Panc1 (cell line): Measurements from ENCODE around the gene XRCC6. TPM values are rescaled to one million over a fixed set of nuclear protein-coding genes. Genes with fewer than 3 reads are reported as not detected.
A peak's percentile ranks its signal among the peaks of the same experiment; 100 is the strongest.
"Not testable (repeated sequence)": the region's sequence is repeated elsewhere in the genome, so short reads cannot be mapped to it uniquely, and the experiment has no call there.

Source experiments
- ATAC-seq: fragments of 200-7000 bp; cut with Tn5 transposase; 2 replicates; pipeline ENCODE4 v1.9.1; 2020; ENCODE audit warnings: mild to moderate bottlenecking, moderate library complexity
- BruUV-seq: library from RNA; stranded (reverse); fragments of 400-500 nt; replicated peaks from 2 replicates; lab custom pipeline; 2021; lab: Mats Ljungman, UMichigan
- CTCF ChIA-PET: fragments of 300-600 bp; sonication (Branson Sonifier 250); formaldehyde crosslinking; loops from one replicate; lab custom pipeline; 2022; ENCODE audit warnings: antibody characterized with exemption; lab: Charles Lee
- POLR2A ChIA-PET: fragments of 300-600 bp; sonication (Branson Sonifier 250); formaldehyde crosslinking; loops from one replicate; lab custom pipeline; 2022; ENCODE audit warnings: antibody characterized with exemption; lab: Charles Lee
- DNase-seq: peaks from one replicate; pipeline ENCODE4 v3.0.0-alpha.2; 2010; ENCODE audit warnings: low read depth, low spot score
- H3K27ac ChIP-seq: 2 replicates; pipeline ENCODE4 v1.5.1; 2011; ENCODE audit warnings: mild to moderate bottlenecking, low read length, inconsistent platforms
- H3K27me3 ChIP-seq: fragments of 200-500 bp; sonication (Bioruptor generic); 2 replicates; pipeline ENCODE4 v1.6.0; 2014; ENCODE audit warnings: low read length, inconsistent platforms; ENCODE audit not compliant: control insufficient read depth, insufficient read depth
- H3K36me3 ChIP-seq: fragments of 200-500 bp; sonication (Bioruptor generic); 2 replicates; pipeline ENCODE4 v1.5.1; 2014; ENCODE audit warnings: inconsistent platforms, mild to moderate bottlenecking, low read length, moderate library complexity; ENCODE audit not compliant: control insufficient read depth, insufficient read depth
- H3K4me1 ChIP-seq: 2 replicates; pipeline ENCODE4 v1.5.1; 2011; ENCODE audit warnings: inconsistent platforms, mild to moderate bottlenecking, low read length, moderate library complexity; ENCODE audit not compliant: control insufficient read depth, insufficient read depth
- H3K4me3 ChIP-seq, 2 experiments: 2 replicates each; pipeline ENCODE4 v1.5.1; 2011 to 2012; ENCODE audit warnings: low read depth in 2 of 2, low read length in 2 of 2, mild to moderate bottlenecking in 2 of 2, inconsistent platforms in 1 of 2, moderate library complexity in 1 of 2
- H3K9me3 ChIP-seq: fragments of 200-500 bp; sonication (Bioruptor generic); 2 replicates; pipeline ENCODE4 v1.5.1; 2014; ENCODE audit warnings: low read depth, mild to moderate bottlenecking, inconsistent platforms, low read length, moderate library complexity; ENCODE audit not compliant: control insufficient read depth, insufficient read depth
- POLR2AphosphoS5 ChIP-seq: IDR thresholded peaks from 2 replicates; pipeline ENCODE4 v1.6.1; 2012; ENCODE audit warnings: mild to moderate bottlenecking, low read depth, low read length, moderate library complexity
- SIN3A ChIP-seq: IDR thresholded peaks from 2 replicates; pipeline ENCODE4 v1.6.1; 2012; ENCODE audit warnings: low read depth, mild to moderate bottlenecking, low read length, moderate library complexity, borderline replicate concordance; ENCODE audit not compliant: insufficient read depth
- TCF7L2 ChIP-seq: IDR thresholded peaks from 2 replicates; pipeline ENCODE4 v1.6.1; 2011; ENCODE audit warnings: mild to moderate bottlenecking, low read depth, low read length, inconsistent platforms
- in situ Hi-C: cut with HindIII; loops from 2 replicates; pipeline ENCODE4 v1.10.0; 2016; ENCODE audit warnings: low sequenced_read_pairs, low pct_unique_long_range_greater_than_20kb
- intact Hi-C: fragments of 100-400 bp; cut with micrococcal nuclease; formaldehyde crosslinking; loops from one replicate; pipeline ENCODE4 v1.10.0; 2022; ENCODE audit not compliant: unreplicated experiment
- total RNA-seq: library from RNA; stranded (reverse); gene quantifications from one replicate; pipeline ENCODE4 v1.2.1, GENCODE V29; 2021; ENCODE audit not compliant: unreplicated experiment
- TF ChIP-seq, protein P1 (sequence below): fragments of 450-650 bp; IDR thresholded peaks from 2 replicates; pipeline ENCODE4 v1.5.1; 2017; ENCODE audit warnings: mild to moderate bottlenecking
- TF ChIP-seq, protein P2 (sequence below), 2 experiments: IDR thresholded peaks; 2 replicates each; pipeline ENCODE4 v1.6.1; 2011 to 2012; ENCODE audit warnings: low read depth in 2 of 2, control low read depth in 1 of 2, low read length in 1 of 2, mild to moderate bottlenecking in 1 of 2, moderate library complexity in 1 of 2; ENCODE audit not compliant: insufficient read depth in 1 of 2

XRCC6 gene
- total RNA-seq, 1 experiment from 2014 or later: 287 TPM

DNA sequence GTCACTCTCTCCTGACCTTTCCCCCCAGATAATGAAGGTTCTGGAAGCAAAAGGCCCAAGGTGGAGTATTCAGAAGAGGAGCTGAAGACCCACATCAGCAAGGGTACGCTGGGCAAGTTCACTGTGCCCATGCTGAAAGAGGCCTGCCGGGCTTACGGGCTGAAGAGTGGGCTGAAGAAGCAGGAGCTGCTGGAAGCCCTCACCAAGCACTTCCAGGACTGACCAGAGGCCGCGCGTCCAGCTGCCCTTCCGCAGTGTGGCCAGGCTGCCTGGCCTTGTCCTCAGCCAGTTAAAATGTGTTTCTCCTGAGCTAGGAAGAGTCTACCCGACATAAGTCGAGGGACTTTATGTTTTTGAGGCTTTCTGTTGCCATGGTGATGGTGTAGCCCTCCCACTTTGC, 42.5 kb downstream of the XRCC6 start:
- H3K4me3 ChIP-seq, BruUV-seq, intact Hi-C loops, CTCF ChIA-PET, H3K4me1 ChIP-seq, POLR2A ChIA-PET, H3K27me3 ChIP-seq, in situ Hi-C loops, H3K9me3 ChIP-seq, DNase-seq, H3K27ac ChIP-seq, ATAC-seq: not testable (repeated sequence)
- peaks cover 15% of the 10 kb centered on the region; the same call in 1 of the 2 replicates for H3K36me3 ChIP-seq

DNA sequence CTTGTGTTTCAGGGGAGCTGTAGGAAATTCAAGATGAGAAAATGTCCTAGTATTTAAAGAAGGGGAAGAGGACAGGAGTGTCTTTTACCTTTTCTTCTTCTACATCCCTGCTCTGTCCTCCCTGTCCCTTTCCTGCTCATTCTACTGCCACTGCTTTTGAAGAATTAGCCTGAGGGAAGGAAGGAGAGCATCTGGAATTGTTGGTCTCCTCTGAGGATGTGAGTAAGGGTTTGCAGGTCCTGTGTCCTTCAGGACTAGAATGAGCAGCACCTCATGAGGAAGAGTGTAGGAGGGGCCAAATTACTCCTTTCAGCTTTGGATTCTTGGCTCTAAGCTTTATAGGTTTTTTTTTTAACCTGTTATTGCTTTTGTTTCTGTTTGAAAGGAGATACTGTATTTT, 43.4 kb downstream of the XRCC6 start:
- no peak for TF ChIP-seq SIN3A
- no peak for TF ChIP-seq POLR2AphosphoS5
- TF ChIP-seq, protein P1, sequence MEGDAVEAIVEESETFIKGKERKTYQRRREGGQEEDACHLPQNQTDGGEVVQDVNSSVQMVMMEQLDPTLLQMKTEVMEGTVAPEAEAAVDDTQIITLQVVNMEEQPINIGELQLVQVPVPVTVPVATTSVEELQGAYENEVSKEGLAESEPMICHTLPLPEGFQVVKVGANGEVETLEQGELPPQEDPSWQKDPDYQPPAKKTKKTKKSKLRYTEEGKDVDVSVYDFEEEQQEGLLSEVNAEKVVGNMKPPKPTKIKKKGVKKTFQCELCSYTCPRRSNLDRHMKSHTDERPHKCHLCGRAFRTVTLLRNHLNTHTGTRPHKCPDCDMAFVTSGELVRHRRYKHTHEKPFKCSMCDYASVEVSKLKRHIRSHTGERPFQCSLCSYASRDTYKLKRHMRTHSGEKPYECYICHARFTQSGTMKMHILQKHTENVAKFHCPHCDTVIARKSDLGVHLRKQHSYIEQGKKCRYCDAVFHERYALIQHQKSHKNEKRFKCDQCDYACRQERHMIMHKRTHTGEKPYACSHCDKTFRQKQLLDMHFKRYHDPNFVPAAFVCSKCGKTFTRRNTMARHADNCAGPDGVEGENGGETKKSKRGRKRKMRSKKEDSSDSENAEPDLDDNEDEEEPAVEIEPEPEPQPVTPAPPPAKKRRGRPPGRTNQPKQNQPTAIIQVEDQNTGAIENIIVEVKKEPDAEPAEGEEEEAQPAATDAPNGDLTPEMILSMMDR: no peak
- TF ChIP-seq TCF7L2: no peak
- TF ChIP-seq, protein P2, sequence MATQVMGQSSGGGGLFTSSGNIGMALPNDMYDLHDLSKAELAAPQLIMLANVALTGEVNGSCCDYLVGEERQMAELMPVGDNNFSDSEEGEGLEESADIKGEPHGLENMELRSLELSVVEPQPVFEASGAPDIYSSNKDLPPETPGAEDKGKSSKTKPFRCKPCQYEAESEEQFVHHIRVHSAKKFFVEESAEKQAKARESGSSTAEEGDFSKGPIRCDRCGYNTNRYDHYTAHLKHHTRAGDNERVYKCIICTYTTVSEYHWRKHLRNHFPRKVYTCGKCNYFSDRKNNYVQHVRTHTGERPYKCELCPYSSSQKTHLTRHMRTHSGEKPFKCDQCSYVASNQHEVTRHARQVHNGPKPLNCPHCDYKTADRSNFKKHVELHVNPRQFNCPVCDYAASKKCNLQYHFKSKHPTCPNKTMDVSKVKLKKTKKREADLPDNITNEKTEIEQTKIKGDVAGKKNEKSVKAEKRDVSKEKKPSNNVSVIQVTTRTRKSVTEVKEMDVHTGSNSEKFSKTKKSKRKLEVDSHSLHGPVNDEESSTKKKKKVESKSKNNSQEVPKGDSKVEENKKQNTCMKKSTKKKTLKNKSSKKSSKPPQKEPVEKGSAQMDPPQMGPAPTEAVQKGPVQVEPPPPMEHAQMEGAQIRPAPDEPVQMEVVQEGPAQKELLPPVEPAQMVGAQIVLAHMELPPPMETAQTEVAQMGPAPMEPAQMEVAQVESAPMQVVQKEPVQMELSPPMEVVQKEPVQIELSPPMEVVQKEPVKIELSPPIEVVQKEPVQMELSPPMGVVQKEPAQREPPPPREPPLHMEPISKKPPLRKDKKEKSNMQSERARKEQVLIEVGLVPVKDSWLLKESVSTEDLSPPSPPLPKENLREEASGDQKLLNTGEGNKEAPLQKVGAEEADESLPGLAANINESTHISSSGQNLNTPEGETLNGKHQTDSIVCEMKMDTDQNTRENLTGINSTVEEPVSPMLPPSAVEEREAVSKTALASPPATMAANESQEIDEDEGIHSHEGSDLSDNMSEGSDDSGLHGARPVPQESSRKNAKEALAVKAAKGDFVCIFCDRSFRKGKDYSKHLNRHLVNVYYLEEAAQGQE (IDR thresholded peaks at IDR 0.05; ENCODE audit: insufficient read depth in 1 of 2, low read depth in 2 of 2, low read length in 1 of 2): no peak
- ATAC-seq (no peak), DNase-seq (no peak)
- no peak overlapping the region for H3K27ac ChIP-seq
- no peaks in the 10 kb centered on the region for H3K27me3 ChIP-seq
- H3K4me1 ChIP-seq: peaks cover 13% of the 10 kb centered on the region
- no TSS peak for BruUV-seq
- no peaks in the 10 kb centered on the region for H3K9me3 ChIP-seq
- intact Hi-C loops (no loop called here), in situ Hi-C loops (no loop called here)
- H3K4me3 ChIP-seq: no peak overlapping the region
- CTCF ChIA-PET: interaction anchor here (0.5 kb wide), 1 partner anchor 75 kb away, joined by 5 read pairs; no protein-coding TSS in a partner anchor
- H3K36me3 ChIP-seq: peaks cover 15% of the 10 kb centered on the region; the same call in 1 of the 2 replicates
- POLR2A ChIA-PET: no interaction called here

DNA sequence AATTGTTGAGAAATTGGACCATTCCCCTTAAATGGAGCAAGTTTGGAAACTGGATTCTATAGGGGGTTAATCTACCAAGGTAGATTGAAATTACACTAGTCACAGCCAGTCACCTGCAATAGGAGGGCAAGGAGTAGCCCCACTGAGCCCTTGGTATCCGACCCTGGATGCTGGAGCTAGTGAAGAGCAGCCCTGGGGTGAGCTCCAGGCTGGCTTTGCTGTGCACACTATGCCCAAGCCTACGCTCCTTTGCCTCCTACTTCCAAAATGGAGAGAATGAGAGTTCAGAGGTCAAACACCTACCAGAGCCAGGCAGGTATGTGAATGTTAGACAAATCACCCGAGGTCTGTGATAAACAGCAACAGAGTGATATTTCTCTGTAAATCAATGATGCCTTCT, 43.9 kb downstream of the XRCC6 start:
- POLR2A ChIA-PET: no interaction called here
- Histone ChIP-seq H3K27me3 (no peaks in the 10 kb centered on the region), H3K27ac (peak overlapping the region; percentile 39; the same call in 1 of the 2 replicates), H3K4me3 (no peak overlapping the region), H3K36me3 (peaks cover 14% of the 10 kb centered on the region; the same call in 1 of the 2 replicates), H3K9me3 (no peaks in the 10 kb centered on the region), H3K4me1 (peaks cover 14% of the 10 kb centered on the region)
- ATAC-seq (no peak), DNase-seq (no peak)
- TF ChIP-seq, protein P1: no peak
- no peak for TF ChIP-seq POLR2AphosphoS5
- no peak for TF ChIP-seq SIN3A
- no peak for TF ChIP-seq TCF7L2
- TF ChIP-seq, protein P2 (IDR thresholded peaks at IDR 0.05; ENCODE audit: insufficient read depth in 1 of 2, low read depth in 2 of 2, low read length in 1 of 2): no peak
- CTCF ChIA-PET: no interaction called here
- in situ Hi-C loops: no loop called here
- no TSS peak for BruUV-seq
- intact Hi-C loops: no loop called here
